AG10803 (cell line): Measurements from ENCODE around the gene GNG7.

ENCODE experiments used
- DNase-seq: peaks from one replicate; pipeline ENCODE4 v3.0.0; 2010; ENCODE audit warnings: low read depth
- H3K4me3 ChIP-seq: 2 replicates; pipeline ENCODE4 v1.5.1; 2011; ENCODE audit warnings: mild to moderate bottlenecking, low read length, control low read depth
- CTCF ChIP-seq: conservative IDR thresholded peaks from 2 replicates; pipeline ENCODE4 v1.5.1; 2011; ENCODE audit warnings: mild to moderate bottlenecking, low read length, control low read depth, inconsistent platforms

The GNG7 gene

GRCh38 chr19:2630352-2631001 lies 72.0 kb downstream of the GNG7 start:
- no peak overlapping the region for H3K4me3 ChIP-seq
- DNase-seq: no peak
- no peak for TF ChIP-seq CTCF

- no peak for TF ChIP-seq CTCF
- H3K4me3 ChIP-seq: no peak overlapping the region
Observed at GRCh38 chr19:2629491-2630351, 72.8 kb downstream of the GNG7 start.

GRCh38 chr19:2628597-2628996 lies 73.9 kb downstream of the GNG7 start:
- no peak for DNase-seq
- no peak overlapping the region for H3K4me3 ChIP-seq
- no peak for TF ChIP-seq CTCF

More at GRCh38 chr19:2629491-2630351, 72.8 kb downstream of the GNG7 start:
- no peak for DNase-seq

GRCh38 chr19:2627855-2628254 lies 74.6 kb downstream of the GNG7 start:
- TF ChIP-seq CTCF: no peak
- peak; percentile 35 for DNase-seq
- no peak overlapping the region for H3K4me3 ChIP-seq

DNA sequence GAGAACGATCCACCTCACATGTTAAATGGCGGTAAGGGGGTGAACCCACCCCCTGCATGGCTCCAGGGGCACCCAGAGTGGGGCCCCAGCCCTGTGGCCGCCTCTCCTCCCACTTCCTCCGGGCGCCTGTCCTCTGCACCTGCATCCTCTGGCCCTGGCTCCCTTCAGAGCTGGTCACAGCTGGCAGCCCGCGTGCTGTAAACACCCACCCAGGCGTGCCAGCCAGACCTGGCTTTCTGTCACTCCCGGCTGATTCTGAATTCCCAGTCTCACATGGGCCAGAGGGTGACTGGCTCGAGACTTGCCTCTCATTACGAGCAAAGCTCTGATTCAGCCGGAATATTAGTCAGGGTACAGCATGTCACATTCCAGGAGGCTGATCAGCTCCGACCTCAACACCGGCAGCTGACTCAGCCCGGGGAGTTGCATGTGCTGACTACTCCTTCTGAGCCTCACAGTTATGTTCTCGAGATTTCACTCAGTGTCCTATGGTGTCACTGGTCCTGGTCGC lies 75.1 kb downstream of the GNG7 start:
- DNase-seq: peak; percentile 97
- no peak for TF ChIP-seq CTCF

DNA sequence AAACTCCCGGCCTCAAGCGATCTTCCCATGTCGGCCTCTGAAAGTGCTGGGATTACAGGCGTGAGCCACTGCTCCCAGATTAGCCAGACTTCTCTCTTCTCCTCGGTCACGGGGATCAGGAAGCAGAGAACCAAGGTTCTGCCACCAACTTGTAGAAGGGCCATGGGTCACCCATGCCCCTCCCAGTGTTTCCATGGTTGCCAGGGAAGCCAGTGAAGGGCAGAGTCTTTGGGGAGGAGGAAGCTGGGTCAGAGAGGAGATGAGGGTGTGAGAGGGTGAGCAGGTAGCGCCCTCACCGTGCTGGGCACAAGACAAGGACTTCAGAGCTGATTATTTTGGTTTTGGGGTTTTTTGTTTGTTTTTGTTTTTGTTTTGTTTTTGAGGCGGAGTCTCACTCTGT lies 77.1 kb downstream of the GNG7 start:
- TF ChIP-seq CTCF: no peak
- no peak overlapping the region for H3K4me3 ChIP-seq
- no peak for DNase-seq

More for the DNA sequence above, 75.1 kb downstream of the GNG7 start:
- no peak overlapping the region for H3K4me3 ChIP-seq
